ENCODE measurements around the gene APOBEC4. TPM values are rescaled to one million over a fixed set of nuclear protein-coding genes. Genes with fewer than 3 reads are reported as not detected.

APOBEC4 gene
- total RNA-seq, 6 donors from 2014 or later = 0.20 to 5.6 (median 1.9) TPM

DNA sequence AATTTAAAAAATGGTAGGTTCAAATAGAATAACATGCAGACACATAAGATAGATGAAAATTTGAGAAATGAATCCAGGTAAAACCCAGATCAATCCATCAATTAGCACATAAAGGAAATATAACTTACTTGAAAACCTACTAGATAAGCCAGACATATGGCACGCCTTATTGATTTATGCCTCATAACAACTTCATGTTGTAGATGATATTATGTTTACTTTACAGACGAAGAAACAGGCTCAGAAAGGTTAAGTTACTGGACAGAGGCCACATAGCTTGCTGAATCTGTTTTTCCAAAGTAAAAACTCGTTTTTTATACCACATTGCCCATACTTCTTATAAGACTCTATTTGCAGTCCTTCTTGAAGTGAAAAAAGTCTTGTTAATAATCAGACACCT lies 40.7 kb downstream of the APOBEC4 start:
- H3K4me1 ChIP-seq = peaks cover 19 to 31% (median 26%) of the 10 kb centered on the region in 4 donors
- DNase-seq (no peak), ATAC-seq (ENCODE audit: low FRiP score in 2 of 2) (no peak)
- 70 to 75% methylated on average over 3 of the region's 3 CpGs for WGBS, 2 donors
- H3K27ac ChIP-seq = no peak overlapping the region
- no peak overlapping the region for H3K4me3 ChIP-seq
- H3K9me3 ChIP-seq = no peaks in the 10 kb centered on the region
- H3K36me3 ChIP-seq = no peaks in the 10 kb centered on the region
- TF ChIP-seq POLR2A (IDR thresholded peaks at IDR 0.05) (no peak), POLR2AphosphoS5 (IDR thresholded peaks at IDR 0.05) (no peak), EP300 (IDR thresholded peaks at IDR 0.05) (no peak)
- TF ChIP-seq, protein P1, sequence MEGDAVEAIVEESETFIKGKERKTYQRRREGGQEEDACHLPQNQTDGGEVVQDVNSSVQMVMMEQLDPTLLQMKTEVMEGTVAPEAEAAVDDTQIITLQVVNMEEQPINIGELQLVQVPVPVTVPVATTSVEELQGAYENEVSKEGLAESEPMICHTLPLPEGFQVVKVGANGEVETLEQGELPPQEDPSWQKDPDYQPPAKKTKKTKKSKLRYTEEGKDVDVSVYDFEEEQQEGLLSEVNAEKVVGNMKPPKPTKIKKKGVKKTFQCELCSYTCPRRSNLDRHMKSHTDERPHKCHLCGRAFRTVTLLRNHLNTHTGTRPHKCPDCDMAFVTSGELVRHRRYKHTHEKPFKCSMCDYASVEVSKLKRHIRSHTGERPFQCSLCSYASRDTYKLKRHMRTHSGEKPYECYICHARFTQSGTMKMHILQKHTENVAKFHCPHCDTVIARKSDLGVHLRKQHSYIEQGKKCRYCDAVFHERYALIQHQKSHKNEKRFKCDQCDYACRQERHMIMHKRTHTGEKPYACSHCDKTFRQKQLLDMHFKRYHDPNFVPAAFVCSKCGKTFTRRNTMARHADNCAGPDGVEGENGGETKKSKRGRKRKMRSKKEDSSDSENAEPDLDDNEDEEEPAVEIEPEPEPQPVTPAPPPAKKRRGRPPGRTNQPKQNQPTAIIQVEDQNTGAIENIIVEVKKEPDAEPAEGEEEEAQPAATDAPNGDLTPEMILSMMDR (IDR thresholded peaks at IDR 0.05) = no peak
- no peaks in the 10 kb centered on the region for H3K27me3 ChIP-seq

- Histone ChIP-seq H3K4me1 (peaks cover 23 to 32% (median 28%) of the 10 kb centered on the region in 4 donors), H3K4me3 (no peak overlapping the region), H3K27ac (peak overlapping the region in 1 of 4 donors; percentile 82), H3K36me3 (no peaks in the 10 kb centered on the region), H3K9me3 (no peaks in the 10 kb centered on the region), H3K27me3 (no peaks in the 10 kb centered on the region)
- 31 to 81% methylated on average over 2 of the region's 2 CpGs for WGBS, 2 donors
- DNase-seq (no peak), ATAC-seq (ENCODE audit: low FRiP score in 2 of 2) (no peak)
- TF ChIP-seq, protein P1 (IDR thresholded peaks at IDR 0.05) = no peak
- TF ChIP-seq EP300 (IDR thresholded peaks at IDR 0.05) (no peak), POLR2A (IDR thresholded peaks at IDR 0.05) (no peak), POLR2AphosphoS5 (IDR thresholded peaks at IDR 0.05) (no peak)
Observed at GRCh38 chr1:183611021-183611420, 42.1 kb downstream of the APOBEC4 start.

DNA sequence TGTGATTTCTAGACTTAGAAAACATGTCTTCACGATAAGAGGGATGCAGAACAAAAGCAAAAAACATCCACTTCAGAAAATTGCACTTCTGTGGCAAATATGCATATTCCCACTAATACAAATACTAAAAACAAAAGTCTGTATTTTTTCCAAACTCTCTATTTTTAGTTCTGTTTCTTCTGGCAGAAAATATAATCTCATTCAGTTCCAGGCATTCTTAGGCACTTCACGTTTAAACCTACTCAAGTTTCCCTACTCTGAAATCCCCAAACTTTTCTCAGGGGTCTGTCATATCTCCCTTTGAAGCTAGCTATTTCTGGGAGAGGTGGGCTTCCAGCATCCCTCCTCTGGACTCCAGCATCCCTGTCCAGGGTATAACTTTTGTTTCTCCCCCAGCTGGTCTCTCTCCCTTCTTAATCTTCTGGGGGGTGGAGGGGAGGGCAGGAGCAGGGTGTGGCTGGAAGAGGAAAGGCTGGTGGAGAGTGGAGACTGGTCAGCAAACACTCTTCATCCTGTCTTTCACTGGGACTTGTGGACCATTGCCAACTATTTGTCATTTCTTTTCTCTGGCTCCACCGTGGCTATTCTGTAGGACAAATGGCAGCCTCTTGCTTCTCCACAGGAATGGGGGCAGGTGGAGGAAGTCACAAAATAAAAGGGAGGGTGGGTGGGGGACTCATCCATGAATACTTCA lies 43.2 kb downstream of the APOBEC4 start:
- no peaks in the 10 kb centered on the region for H3K36me3 ChIP-seq
- 11 to 21% methylated on average over 3 of the region's 3 CpGs for WGBS, 2 donors
- peak overlapping the region in 1 of 4 donors; percentile 11 for H3K4me3 ChIP-seq
- peaks cover 23 to 32% (median 28%) of the 10 kb centered on the region in 4 donors for H3K4me1 ChIP-seq
- H3K27me3 ChIP-seq = no peaks in the 10 kb centered on the region
- TF ChIP-seq POLR2A (IDR thresholded peaks at IDR 0.05) (no peak), POLR2AphosphoS5 (IDR thresholded peaks at IDR 0.05) (peak in 1 of 2 donors; percentile 16)
- peak; percentile 48 to 59 for ATAC-seq (ENCODE audit: low FRiP score in 2 of 2)
- no peak for DNase-seq
- no peaks in the 10 kb centered on the region for H3K9me3 ChIP-seq
- peak overlapping the region; percentile 55 to 82 (median 68) for H3K27ac ChIP-seq

- no peaks in the 10 kb centered on the region for H3K27me3 ChIP-seq
- H3K27ac ChIP-seq = peak overlapping the region; percentile 55 to 82 (median 68)
- ATAC-seq (ENCODE audit: low FRiP score in 2 of 2) = peak; percentile 76 to 94
- H3K9me3 ChIP-seq = no peaks in the 10 kb centered on the region
- no peak for TF ChIP-seq EP300 (IDR thresholded peaks at IDR 0.05)
- peak in 1 of 2 donors; percentile 34 for TF ChIP-seq POLR2AphosphoS5 (IDR thresholded peaks at IDR 0.05)
- TF ChIP-seq POLR2A (IDR thresholded peaks at IDR 0.05) = no peak
- TF ChIP-seq, protein P1 (IDR thresholded peaks at IDR 0.05) = peak; percentile 34 to 68 (median 54)
- peaks cover 23 to 32% (median 28%) of the 10 kb centered on the region in 4 donors for H3K4me1 ChIP-seq
- no peaks in the 10 kb centered on the region for H3K36me3 ChIP-seq
- DNase-seq = peak in 1 of 2 donors; percentile 78
- 42 to 48% methylated on average over 5 of the region's 5 CpGs for WGBS, 2 donors
- H3K4me3 ChIP-seq = peak overlapping the region in 1 of 4 donors; percentile 11
Observed at GRCh38 chr1:183609313-183609712, 43.8 kb downstream of the APOBEC4 start.

GRCh38 chr1:183607322-183607980 lies 45.7 kb downstream of the APOBEC4 start:
- Histone ChIP-seq H3K27ac (peak overlapping the region in 3 of 4 donors; percentile 4 to 85 (median 24)), H3K4me3 (no peak overlapping the region), H3K4me1 (peaks cover 23 to 38% (median 31%) of the 10 kb centered on the region in 4 donors), H3K36me3 (no peaks in the 10 kb centered on the region), H3K9me3 (no peaks in the 10 kb centered on the region), H3K27me3 (no peaks in the 10 kb centered on the region)
- WGBS, 2 donors = 35 to 49% methylated on average over 2 of the region's 2 CpGs
- DNase-seq (no peak), ATAC-seq (ENCODE audit: low FRiP score in 2 of 2) (no peak)
- TF ChIP-seq EP300 (IDR thresholded peaks at IDR 0.05) = no peak
- TF ChIP-seq, protein P1 (IDR thresholded peaks at IDR 0.05) = no peak
- TF ChIP-seq POLR2AphosphoS5 (IDR thresholded peaks at IDR 0.05) = no peak
- TF ChIP-seq POLR2A (IDR thresholded peaks at IDR 0.05) = no peak
